IPS DF 6.9 (cell line): Measurements from ENCODE around the gene NEURL3.

Experiments
- DNase-seq: peaks from one replicate; pipeline ENCODE4 v3.0.0-alpha.2; 2013; ENCODE audit warnings: low read depth, low spot score
- H3K27ac ChIP-seq: one replicate; pipeline ENCODE4 v1.5.1; 2013; ENCODE audit warnings: low read length, control low read depth
- H3K27me3 ChIP-seq: 2 replicates; pipeline ENCODE4 v1.6.1; 2013; ENCODE audit warnings: mild to moderate bottlenecking, low read length; ENCODE audit not compliant: control insufficient read depth, insufficient read depth
- H3K36me3 ChIP-seq: 2 replicates; pipeline ENCODE4 v1.6.1; 2013; ENCODE audit warnings: low read length; ENCODE audit not compliant: control insufficient read depth, insufficient read depth
- H3K4me1 ChIP-seq: 2 replicates; pipeline ENCODE4 v1.6.1; 2013; ENCODE audit warnings: low read length; ENCODE audit not compliant: control insufficient read depth, insufficient read depth
- H3K4me3 ChIP-seq: 2 replicates; pipeline ENCODE4 v1.5.1; 2013; ENCODE audit warnings: mild to moderate bottlenecking, low read length
- H3K9me3 ChIP-seq: 2 replicates; pipeline ENCODE4 v1.6.1; 2013; ENCODE audit warnings: low read length, inconsistent platforms; ENCODE audit not compliant: control insufficient read depth, insufficient read depth
- WGBS: extraction: QIAGEN DNeasy Blood & Tissue Kit; methylation state at CpG from one replicate; pipeline ENCODE4 v1.1.7; 2013; ENCODE audit warnings: mixed read lengths, missing lambda C conversion rate; ENCODE audit not compliant: insufficient read length, insufficient coverage; 5-methylcytosine and 5-hydroxymethylcytosine counted together

Gene NEURL3

GRCh38 chr2:96514521-96514920 is 9.4 kb upstream of the NEURL3 start:
- Histone ChIP-seq H3K4me1 (no peaks in the 10 kb centered on the region), H3K27me3 (no peaks in the 10 kb centered on the region), H3K36me3 (no peaks in the 10 kb centered on the region), H3K4me3 (no peak overlapping the region), H3K9me3 (no peaks in the 10 kb centered on the region), H3K27ac (no peak overlapping the region)
- DNase-seq: no peak
- WGBS: no CpG with 5 or more reads among the region's 6 CpGs

GRCh38 chr2:96512341-96512740 is 7.2 kb upstream of the NEURL3 start:
- peaks cover 2% of the 10 kb centered on the region; the same call in 1 of the 2 replicates for H3K27me3 ChIP-seq
- H3K9me3 ChIP-seq: no peaks in the 10 kb centered on the region
- no CpG with 5 or more reads among the region's 4 CpGs for WGBS
- DNase-seq: no peak
- H3K4me1 ChIP-seq: peaks cover 1% of the 10 kb centered on the region; the same call in 1 of the 2 replicates
- H3K36me3 ChIP-seq: no peaks in the 10 kb centered on the region
- H3K4me3 ChIP-seq: no peak overlapping the region
- H3K27ac ChIP-seq: no peak overlapping the region

GRCh38 chr2:96511851-96512250 is 6.7 kb upstream of the NEURL3 start:
- Histone ChIP-seq H3K9me3 (no peaks in the 10 kb centered on the region), H3K27me3 (peaks cover 2% of the 10 kb centered on the region; the same call in 1 of the 2 replicates), H3K4me3 (no peak overlapping the region), H3K27ac (no peak overlapping the region), H3K36me3 (no peaks in the 10 kb centered on the region), H3K4me1 (peaks cover 1% of the 10 kb centered on the region; the same call in 1 of the 2 replicates)
- no CpG with 5 or more reads among the region's 4 CpGs for WGBS
- DNase-seq: no peak

- Histone ChIP-seq H3K27me3 (peaks cover 2% of the 10 kb centered on the region; the same call in 1 of the 2 replicates), H3K9me3 (no peaks in the 10 kb centered on the region), H3K27ac (no peak overlapping the region), H3K4me3 (no peak overlapping the region), H3K4me1 (peaks cover 1% of the 10 kb centered on the region; the same call in 1 of the 2 replicates), H3K36me3 (no peaks in the 10 kb centered on the region)
- DNase-seq: no peak
- WGBS: no CpG with 5 or more reads among the region's 6 CpGs
Observed at GRCh38 chr2:96510931-96511595, 5.9 kb upstream of the NEURL3 start.

- no peak for DNase-seq
- WGBS: no CpG with 5 or more reads among the region's 11 CpGs
- H3K27me3 ChIP-seq: peaks cover 2% of the 10 kb centered on the region; the same call in 1 of the 2 replicates
- peak overlapping the region; percentile 12; the same call in 1 of the 2 replicates for H3K4me3 ChIP-seq
- H3K4me1 ChIP-seq: peaks cover 1% of the 10 kb centered on the region; the same call in 1 of the 2 replicates
- no peak overlapping the region for H3K27ac ChIP-seq
- H3K36me3 ChIP-seq: no peaks in the 10 kb centered on the region
- H3K9me3 ChIP-seq: no peaks in the 10 kb centered on the region
Observed at GRCh38 chr2:96509847-96510230, 4.7 kb upstream of the NEURL3 start.

GRCh38 chr2:96509114-96509846 is 4.1 kb upstream of the NEURL3 start:
- no peaks in the 10 kb centered on the region for H3K9me3 ChIP-seq
- H3K36me3 ChIP-seq: no peaks in the 10 kb centered on the region
- peaks cover 2% of the 10 kb centered on the region; the same call in 1 of the 2 replicates for H3K27me3 ChIP-seq
- H3K27ac ChIP-seq: no peak overlapping the region
- peak overlapping the region; percentile 12; the same call in 1 of the 2 replicates for H3K4me3 ChIP-seq
- H3K4me1 ChIP-seq: peaks cover 1% of the 10 kb centered on the region; the same call in 1 of the 2 replicates
- no CpG with 5 or more reads among the region's 32 CpGs for WGBS
- DNase-seq: peak; percentile 91

- DNase-seq: no peak
- no CpG with 5 or more reads among the region's 26 CpGs for WGBS
- Histone ChIP-seq H3K4me3 (no peak overlapping the region), H3K27me3 (peaks cover 2% of the 10 kb centered on the region; the same call in 1 of the 2 replicates), H3K4me1 (peaks cover 1% of the 10 kb centered on the region; the same call in 1 of the 2 replicates), H3K36me3 (no peaks in the 10 kb centered on the region), H3K9me3 (no peaks in the 10 kb centered on the region), H3K27ac (no peak overlapping the region)
Observed at GRCh38 chr2:96508521-96509113, 3.5 kb upstream of the NEURL3 start.

- no peak overlapping the region for H3K4me3 ChIP-seq
- H3K27ac ChIP-seq: no peak overlapping the region
- WGBS: no CpG with 5 or more reads among the region's 38 CpGs
- H3K36me3 ChIP-seq: no peaks in the 10 kb centered on the region
- peaks cover 2% of the 10 kb centered on the region; the same call in 1 of the 2 replicates for H3K27me3 ChIP-seq
- no peaks in the 10 kb centered on the region for H3K9me3 ChIP-seq
- no peak for DNase-seq
- H3K4me1 ChIP-seq: peaks cover 1% of the 10 kb centered on the region; the same call in 1 of the 2 replicates
Observed at GRCh38 chr2:96507957-96508520, 2.9 kb upstream of the NEURL3 start.

- Histone ChIP-seq H3K4me1 (peaks cover 1% of the 10 kb centered on the region; the same call in 1 of the 2 replicates), H3K27ac (no peak overlapping the region), H3K9me3 (no peaks in the 10 kb centered on the region), H3K27me3 (peaks cover 2% of the 10 kb centered on the region; the same call in 1 of the 2 replicates), H3K36me3 (no peaks in the 10 kb centered on the region), H3K4me3 (no peak overlapping the region)
- no CpG with 5 or more reads among the region's 7 CpGs for WGBS
- no peak for DNase-seq
Observed at GRCh38 chr2:96506907-96507240, 1.7 kb upstream of the NEURL3 start.
